GM19239 (cell line): Measurements from ENCODE around the gene ELP1.
"Not testable (repeated sequence)": the region's sequence is repeated elsewhere in the genome, so short reads cannot be mapped to it uniquely, and the experiment has no call there.

Experiments
- DNase-seq: peaks from one replicate; pipeline ENCODE4 v3.0.0; 2011; ENCODE audit warnings: low spot score; ENCODE audit not compliant: insufficient read length
- FAIRE-seq: peaks from 2 replicates; lab custom pipeline; 2011; peaks lifted over from hg19 to GRCh38; lab: Jason Lieb, UNC

Gene ELP1, protein sequence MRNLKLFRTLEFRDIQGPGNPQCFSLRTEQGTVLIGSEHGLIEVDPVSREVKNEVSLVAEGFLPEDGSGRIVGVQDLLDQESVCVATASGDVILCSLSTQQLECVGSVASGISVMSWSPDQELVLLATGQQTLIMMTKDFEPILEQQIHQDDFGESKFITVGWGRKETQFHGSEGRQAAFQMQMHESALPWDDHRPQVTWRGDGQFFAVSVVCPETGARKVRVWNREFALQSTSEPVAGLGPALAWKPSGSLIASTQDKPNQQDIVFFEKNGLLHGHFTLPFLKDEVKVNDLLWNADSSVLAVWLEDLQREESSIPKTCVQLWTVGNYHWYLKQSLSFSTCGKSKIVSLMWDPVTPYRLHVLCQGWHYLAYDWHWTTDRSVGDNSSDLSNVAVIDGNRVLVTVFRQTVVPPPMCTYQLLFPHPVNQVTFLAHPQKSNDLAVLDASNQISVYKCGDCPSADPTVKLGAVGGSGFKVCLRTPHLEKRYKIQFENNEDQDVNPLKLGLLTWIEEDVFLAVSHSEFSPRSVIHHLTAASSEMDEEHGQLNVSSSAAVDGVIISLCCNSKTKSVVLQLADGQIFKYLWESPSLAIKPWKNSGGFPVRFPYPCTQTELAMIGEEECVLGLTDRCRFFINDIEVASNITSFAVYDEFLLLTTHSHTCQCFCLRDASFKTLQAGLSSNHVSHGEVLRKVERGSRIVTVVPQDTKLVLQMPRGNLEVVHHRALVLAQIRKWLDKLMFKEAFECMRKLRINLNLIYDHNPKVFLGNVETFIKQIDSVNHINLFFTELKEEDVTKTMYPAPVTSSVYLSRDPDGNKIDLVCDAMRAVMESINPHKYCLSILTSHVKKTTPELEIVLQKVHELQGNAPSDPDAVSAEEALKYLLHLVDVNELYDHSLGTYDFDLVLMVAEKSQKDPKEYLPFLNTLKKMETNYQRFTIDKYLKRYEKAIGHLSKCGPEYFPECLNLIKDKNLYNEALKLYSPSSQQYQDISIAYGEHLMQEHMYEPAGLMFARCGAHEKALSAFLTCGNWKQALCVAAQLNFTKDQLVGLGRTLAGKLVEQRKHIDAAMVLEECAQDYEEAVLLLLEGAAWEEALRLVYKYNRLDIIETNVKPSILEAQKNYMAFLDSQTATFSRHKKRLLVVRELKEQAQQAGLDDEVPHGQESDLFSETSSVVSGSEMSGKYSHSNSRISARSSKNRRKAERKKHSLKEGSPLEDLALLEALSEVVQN (N-terminal part only)

DNA sequence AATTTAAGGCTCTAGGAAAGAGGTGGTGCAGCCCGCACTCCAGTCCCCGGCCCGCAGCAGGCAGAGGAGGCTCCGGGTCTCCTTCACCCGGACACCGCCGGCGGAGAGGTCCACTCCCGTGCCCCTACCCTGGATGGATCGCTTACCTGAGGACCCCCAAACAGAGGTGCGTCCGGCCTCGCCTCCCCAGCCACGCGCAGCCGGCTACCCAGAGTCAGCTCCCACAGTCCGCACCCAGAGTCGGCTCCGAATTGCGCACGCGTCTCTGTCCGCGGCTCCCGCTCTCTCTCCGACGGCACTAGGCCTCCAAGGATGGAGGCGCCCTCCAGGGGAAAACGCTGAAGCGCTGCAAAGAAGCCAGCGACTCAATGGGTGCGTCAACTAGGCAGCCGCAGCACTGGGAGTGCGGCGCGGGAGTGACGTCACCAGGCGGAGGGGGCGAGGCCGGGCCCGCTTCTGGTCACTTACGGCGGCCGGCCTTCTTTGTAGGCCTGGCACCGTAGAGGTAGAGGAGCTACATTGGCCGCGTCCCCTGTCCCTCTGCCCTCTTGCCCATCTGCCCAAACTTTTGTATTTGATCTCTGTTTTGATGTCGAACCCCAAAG lies at the start of gene ELP1:
TSS of gene ELP1 (minus strand) at position 407 of the 605 bp plus-strand sequence. CDS start 2,978 bp downstream, outside the sequence.
- peak; percentile 89 for FAIRE-seq
- peak; percentile 68 for DNase-seq

DNA sequence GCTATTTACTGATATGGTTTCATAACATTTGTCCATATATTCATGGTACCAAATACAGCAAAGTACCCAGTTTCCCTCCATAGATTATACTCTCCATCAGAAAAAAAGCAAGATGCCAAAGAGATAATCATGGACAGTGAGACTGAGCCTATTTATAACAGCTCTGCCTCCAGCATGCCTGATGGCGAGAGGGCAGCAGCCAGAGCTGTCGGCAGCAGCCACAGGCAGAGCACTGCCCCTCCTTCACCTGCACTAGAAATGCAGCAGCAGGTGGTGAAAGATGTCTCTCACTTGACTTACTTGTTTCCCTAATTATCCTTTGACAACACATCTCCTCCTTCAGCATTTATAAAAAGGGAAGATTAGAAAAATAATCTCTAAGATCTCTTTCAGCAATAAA lies 47.0 kb upstream of the ELP1 start:
- DNase-seq = no peak
- no peak for FAIRE-seq

DNA sequence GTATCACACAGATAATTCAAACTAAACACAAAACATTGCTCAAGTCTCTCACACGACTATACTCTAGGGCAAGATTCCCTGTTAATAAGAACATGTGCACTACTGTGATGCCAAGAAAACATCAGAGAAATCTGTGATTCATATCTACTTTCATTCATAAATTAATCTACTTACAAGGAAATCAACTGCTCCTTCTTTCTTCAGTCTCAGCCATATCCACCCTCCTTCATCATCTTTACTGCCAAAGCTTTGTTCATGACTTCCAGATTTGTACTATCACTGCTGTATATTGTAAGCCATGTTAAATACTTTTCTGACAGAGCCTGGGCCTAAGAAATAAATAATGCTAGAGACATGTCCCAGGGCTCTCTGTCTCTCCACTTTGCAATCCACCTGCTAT lies 44.3 kb upstream of the ELP1 start:
- DNase-seq = no peak
- FAIRE-seq = no peak

DNA sequence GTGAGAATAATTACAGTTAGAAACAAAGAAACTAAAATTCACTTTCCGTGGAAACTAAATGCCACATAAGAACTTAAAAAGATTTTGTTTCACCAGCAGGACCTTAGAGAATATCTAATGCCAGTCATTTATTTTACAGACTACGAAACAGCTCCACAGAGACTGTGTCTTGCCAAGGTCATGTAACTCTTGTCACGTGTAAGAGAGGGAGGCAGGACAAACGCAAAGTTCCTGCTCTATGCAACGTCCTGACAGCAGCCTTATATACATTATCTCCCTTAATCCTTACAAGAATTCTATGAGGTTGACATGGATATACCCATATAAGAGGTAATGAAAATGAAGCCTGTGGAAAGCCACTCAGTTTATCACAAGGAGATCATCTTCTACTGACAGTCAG lies 40.0 kb upstream of the ELP1 start:
- DNase-seq = no peak
- no peak for FAIRE-seq

DNA sequence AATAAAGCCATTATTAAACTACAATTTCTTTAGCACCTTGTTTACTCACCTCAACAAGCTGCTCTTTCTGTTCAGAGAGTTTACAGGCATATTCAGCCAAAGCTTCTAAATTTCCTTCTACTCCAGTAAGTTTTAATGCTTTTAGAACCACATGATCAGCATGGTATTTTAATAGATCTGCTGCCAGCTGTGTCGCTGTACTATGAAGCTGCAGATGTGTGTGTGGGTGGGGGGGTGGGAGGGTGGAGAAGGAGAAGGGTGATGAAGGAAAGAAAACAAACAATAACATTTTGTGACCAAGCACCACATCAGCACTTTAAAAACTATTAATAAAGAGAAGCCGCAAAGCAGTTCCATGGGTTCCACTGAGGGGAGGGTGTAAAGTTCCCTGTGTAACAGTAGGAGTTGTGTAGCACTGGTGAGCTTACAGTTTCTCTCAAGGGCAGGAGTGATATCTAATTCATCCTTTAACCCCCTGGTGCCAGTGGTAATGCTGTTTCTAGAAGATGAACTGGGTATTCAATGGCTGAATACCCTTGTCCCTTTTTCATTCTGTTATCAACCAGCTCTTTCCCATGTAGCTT lies 38.8 kb upstream of the ELP1 start:
- FAIRE-seq (no peak), DNase-seq (no peak)

DNA sequence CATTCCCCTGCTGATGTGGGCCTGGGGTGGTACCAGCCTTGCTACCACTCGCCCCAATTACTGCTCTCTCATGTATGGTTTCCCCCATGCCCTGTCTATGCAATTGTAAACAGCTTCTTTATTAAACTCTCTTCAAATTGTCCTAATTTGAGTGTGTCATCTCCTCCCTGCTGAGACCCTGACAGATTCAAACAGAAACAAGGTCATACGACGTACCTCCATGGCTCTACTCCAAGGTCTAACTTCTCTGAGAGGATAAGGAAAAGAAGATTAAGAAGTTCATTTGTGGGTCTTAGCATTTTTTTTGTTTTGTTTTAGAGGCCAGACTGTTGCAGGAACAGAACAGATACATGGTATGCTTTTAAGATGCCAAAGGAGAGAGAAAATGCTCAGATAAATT lies 38.3 kb upstream of the ELP1 start:
- FAIRE-seq (no peak), DNase-seq (no peak)

DNA sequence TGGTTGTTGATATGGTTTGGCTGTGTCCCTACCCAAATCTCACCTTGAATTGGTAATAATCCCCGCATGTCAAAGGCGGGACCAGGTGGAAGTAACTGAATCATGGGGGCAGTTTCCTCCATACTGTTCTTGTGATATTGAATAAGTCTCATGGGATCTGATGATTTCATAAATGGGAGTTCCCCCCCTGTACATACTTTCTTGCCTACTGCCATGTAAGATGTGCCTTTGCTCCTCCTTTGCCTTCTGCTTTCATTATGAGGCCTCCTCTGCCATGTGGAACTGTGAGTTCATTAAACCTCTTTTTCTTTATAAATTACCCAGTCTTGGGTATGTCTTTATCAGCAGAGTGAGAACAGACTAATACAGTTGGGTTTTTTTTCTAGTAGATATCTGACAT lies 37.5 kb upstream of the ELP1 start:
- not testable (repeated sequence) for FAIRE-seq

DNA sequence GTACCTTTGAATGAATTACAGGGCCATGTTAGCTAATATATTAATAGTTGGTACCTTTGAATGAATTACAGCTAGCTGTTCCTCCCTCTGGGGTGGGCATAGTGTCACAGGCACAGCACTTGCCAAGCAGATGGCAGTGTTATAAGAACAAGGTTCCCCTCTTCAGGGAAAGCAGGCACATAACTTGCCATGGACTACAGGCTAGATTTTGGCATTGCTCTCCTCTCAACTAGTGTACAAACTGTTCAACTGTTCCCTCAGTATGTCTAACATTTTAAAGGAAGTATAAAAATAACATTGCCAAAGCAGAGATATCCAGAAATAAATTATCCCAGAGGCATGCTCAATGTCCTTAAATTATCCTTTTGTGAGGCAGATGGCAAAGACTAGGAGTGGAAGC lies 34.0 kb upstream of the ELP1 start:
- FAIRE-seq = no peak

More for the DNA sequence above, 37.5 kb upstream of the ELP1 start:
- DNase-seq = not testable (repeated sequence)

DNA sequence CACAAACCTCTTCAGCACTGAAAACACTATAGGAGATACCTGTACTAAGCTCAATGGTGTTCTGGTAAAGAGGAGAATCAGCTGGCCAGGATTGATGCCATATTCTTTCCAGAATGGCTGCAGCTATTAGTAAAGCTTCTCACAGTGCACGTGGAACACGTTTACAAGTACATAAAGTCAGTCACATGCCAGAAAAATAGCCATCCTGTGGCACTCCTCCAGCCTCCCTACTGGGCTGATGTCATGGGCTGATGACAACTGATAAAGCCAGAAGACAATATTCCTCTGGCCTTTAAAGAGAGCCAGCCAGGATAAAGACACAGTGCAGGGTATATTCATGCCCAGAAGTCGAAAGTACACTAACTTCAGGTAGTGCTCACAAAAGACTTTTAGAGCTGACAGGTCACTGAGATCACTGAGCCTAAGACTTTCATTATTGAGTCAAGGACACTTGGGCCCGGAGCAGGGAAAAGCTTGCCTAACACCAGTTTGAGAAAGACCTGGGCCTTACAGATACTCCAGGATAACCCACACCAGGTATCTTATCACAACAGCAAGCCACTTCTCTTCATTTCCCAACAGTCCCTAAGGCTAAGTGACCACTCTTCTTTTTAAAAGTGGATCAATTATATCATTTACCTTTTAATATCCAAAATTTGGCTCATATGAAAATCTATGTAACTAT lies 29.7 kb upstream of the ELP1 start:
- FAIRE-seq (no peak), DNase-seq (no peak)

More for the DNA sequence above, 34.0 kb upstream of the ELP1 start:
- no peak for DNase-seq

DNA sequence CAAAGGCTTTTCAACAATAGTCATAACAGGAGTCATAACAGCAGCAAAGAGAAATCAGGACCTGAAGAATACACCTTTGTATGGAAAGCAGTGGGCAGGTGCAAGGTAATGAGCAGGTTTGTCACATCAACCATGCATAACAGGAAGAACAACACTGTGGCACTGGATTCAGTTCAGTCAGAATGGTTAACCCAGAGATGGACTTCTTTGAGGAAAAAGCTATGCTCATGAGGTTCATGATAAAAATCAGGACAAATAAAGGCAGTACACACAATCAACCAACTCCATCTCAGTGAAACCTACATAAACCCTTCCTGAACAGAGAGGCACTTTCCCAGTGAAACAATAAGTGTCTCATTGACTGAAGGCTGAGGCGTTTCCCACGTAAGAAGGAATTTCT lies 27.2 kb upstream of the ELP1 start:
- DNase-seq (no peak), FAIRE-seq (no peak)

DNA sequence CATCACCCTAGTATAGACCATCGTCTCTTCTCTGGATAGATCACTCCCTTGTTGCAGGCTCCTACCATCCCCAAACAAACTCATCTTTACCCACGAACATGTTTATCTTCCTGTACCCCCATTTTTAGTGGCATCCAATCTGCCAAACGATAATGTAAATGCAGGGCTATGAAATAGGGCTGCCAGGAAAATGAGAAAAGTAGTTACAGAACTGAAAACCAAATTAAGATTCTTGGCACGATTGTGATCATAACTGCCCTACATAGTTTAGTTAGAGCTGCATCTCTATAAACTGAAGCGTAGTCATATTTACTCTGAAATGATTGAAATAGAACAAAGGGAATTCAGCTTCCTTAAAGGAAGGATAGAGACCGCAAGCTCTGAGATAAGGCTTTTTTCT lies 26.4 kb upstream of the ELP1 start:
- no peak for FAIRE-seq

DNA sequence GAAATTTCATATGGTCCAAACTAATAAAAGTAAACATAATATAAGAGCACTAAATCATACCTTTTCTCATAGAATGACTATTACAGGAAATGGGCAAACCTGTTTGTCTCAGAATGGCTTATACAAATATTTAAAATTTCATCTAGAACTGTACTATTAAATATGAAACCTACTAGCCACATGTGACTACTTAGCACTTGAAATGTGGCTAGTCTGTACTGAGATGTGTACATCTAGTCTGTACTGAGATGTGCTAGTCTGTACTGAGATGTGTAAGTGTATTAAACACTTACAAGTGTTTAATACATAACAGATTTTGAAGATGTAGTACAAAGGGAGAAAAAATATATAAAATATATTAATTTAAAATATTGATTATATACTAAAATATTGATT lies 22.7 kb upstream of the ELP1 start:
- no peak for DNase-seq
- no peak for FAIRE-seq

More for the DNA sequence above, 26.4 kb upstream of the ELP1 start:
- DNase-seq = no peak

DNA sequence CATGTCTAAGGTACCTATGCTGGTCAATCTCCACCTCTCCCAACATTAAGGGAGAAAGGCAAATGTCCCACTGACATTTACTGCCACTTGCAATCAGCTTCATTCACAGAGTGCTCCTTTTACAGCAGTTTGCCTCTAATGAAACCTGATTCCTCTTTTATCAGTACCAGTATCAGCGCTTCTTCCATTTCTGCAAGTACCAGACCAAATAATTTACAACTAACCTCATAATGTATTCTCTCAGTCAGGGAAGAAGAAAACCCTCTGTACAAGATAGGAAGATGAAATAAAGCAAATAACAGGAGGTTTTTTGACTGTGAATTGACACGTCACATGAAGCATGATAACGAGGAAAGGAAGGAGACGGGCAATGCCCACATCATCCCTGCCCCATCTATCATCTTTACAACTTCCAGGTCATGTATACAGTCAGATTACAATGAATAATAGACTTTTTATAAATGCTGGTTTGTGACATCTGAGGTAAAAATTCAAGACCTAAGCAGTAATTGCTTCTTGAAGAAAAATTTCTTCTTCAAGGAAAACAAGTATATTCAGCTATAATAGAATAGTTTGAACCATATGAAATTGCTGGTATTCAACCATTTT lies 22.2 kb upstream of the ELP1 start:
- no peak for FAIRE-seq
- DNase-seq = no peak

DNA sequence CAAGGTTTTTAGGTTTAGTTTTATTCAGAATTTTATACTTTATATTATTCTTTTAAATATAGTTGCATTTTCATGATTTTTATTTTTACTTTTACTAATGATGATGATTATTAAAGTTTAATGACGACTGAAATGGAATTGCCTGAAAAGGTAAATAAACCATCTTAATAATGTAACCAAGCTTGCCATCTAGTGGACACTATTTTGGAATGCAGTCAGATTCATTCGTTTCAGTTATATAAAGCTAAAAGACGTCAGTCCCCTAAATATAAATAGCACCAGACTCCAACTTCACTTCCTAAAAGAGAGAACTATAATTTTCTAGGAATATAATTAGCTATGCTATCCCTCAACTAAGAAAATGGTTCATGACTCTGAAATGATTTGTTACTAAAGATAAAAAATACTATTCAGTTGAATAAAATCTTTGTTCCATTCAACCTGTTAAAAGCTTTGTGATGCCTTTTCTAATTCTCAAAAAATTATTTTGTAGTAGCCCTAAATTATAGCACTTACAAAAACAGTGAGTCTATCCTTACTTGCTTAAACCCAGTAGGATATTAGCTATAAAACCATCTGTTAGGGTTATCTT lies 20.2 kb upstream of the ELP1 start:
- no peak for DNase-seq
- FAIRE-seq = peak; percentile 85

DNA sequence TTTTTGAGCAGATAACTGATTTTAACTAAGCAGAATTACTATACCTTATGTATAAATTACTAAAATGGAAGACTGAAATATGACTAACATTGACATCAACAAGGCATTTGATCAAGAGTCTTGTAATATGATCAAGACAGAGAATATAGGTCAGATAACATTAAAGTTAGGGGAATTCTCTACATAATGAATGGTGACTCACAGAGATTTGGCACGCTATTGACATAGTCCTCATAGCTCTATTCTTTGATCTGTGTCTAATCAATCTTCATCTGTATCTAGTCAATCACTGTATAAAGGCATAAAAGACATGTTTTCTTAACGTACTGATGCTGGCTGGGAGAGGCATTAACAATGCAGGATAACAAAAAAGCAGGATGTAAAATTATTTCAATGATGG lies 17.7 kb upstream of the ELP1 start:
- DNase-seq (no peak), FAIRE-seq (no peak)

DNA sequence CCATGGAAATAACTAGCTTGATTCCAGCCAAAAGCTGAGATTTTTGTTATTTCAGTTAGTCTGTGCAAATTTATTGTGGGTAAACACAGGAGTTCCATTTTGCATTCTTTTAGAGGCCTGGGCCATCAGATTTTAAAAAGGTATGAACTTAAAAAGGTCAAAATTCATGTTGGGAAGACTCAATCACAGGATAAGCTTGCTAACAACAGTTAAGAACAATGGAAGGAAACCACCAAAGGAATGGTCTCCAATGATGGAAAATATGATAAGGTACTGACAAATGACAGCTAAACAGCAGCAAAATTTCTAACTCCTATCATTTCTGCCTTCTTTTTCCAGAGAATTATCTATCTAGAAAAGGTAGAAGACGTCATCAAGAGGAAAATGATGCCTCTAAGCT lies 16.2 kb upstream of the ELP1 start:
- FAIRE-seq = no peak
- DNase-seq = no peak

DNA sequence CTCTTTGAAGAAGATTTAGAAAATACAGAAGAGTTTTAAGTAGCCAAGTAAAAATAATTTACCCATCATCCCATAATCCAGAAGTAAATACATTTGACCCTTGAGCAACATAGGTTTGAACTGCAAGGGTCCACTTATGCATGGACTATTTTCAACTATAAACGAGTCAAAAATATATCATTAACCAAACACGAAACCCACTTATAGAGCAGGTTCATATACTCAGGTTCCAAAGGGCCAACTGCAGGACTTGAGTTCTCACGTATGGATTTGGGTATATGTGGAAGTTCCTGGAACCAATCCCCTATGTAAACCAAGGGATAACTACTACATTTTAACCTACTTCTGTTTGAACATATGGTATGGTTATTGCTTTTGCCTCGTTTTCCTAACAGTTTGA lies 6.1 kb upstream of the ELP1 start:
- no peak for FAIRE-seq

DNA sequence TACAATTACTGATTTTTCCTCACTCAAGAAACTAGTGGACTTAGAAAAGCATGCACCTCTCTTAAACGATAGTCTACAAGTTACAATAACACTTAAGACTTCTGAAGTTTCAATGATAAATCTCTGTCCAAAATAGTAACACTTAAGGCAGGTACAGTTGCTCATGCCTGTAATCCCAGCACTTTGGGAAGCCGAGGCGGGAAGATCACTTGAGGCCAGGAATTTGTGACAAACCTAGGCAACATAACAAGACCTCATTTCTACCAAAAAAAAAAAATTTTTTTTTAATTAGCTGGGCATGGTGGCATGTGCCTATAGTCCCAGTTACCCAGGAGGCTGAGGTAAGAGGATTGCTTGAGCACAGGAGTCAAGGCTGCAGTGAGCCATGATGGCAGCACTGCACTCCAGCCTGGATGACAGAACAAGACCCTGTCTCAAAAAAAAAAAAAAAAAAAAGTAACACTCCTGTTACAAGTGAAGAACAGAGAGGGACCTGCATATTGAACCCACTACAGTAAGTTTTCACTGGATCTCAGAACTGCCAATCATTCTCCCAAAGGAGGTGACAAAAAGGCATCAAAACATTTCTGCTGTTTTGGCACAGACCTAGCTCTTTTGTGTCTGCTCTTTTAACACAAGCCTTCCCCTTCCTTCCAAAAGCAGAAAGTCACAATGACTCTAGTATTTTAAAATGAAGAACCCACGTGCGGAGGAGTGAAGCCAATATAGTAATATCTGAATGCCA lies 3.8 kb upstream of the ELP1 start:
- DNase-seq (no peak), FAIRE-seq (no peak)

More for the DNA sequence above, 6.1 kb upstream of the ELP1 start:
- no peak for DNase-seq
